GM19395 (cell line): ENCODE measurements around the gene CRY1.
"Not testable (repeated sequence)": the region's sequence is repeated elsewhere in the genome, so short reads cannot be mapped to it uniquely, and the experiment has no call there.

Source experiments
- ATAC-seq: cut with Tn5 transposase; IDR thresholded peaks from one replicate; pipeline ENCODE4 v1.9.1; 2021; ENCODE audit warnings: mild to moderate bottlenecking, moderate library complexity; ENCODE audit not compliant: unreplicated experiment

Gene CRY1

DNA sequence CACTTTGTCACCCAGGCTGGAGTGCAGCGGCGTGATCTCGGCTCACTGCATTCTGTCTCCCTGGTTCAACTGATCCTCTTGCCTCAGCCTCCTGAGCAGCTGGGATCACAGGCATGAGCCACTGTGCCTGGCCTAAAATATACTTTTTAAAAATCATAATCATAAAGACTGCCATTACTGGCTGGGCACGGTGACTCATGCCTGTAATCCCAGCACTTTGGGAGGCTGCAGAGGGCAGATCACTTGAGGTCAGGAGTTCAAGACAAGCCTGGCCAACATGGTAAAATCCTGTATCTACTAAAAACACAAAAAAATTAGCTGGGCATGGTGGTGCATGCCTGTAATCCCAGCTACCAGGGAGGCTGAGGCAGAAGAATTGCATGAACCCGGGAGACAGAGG lies 20.1 kb downstream of the CRY1 start:
- not testable (repeated sequence) for ATAC-seq

DNA sequence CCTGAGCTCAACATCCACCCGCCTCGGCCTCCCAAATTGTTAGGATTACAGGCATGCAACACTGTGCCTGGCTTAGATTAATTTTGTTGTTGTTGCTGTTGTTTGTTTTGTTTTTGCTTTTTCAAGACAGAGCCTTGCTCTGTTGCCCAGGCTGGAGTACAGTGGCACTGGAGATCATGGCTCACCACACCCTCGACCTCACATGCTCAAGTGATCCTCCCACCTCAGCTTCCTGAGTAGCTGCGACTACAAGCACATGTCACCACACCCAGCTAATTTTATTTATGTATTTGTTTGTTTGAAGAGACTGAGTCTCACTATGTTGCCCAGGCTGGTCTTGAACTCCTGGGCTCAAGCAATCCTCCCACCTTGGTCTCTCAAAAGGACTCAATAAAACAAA lies 26.7 kb downstream of the CRY1 start:
- ATAC-seq = no peak

DNA sequence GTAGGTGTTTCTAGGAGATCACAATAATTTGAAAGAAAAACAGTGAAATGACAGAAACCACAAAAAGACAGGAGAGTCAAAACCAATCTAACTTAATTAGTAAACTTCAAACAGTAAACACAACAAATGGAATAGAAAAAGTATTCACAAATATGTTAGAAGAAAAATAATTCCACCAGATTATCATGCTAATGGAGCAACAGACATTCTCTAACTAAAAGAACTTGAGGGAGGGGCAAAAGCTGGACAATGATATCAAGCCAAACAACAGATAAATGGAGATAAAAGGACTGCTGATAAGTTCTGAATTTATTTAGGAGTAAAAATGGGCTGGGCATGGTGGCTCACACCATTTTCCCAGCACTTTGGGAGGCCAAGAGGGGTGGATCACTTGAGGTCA lies 28.7 kb downstream of the CRY1 start:
- ATAC-seq = no peak

DNA sequence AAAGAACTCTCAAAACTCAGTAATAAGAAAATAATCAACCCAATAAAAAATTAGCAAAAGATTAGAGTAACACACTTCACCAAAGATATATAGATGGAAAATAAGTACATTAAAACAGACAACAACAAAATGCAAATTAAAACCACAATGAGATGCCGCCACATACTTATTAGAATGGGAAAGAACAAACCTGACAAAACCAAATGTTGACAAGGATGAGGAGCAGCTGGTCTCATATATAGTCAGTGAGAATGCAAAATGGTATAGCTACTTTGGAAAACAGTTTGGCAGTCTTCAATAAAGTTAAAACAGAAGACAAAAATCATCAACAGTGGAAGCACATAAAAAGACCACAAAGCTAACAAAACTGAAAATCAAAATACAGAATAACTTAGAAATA lies 29.1 kb downstream of the CRY1 start:
- ATAC-seq = no peak

DNA sequence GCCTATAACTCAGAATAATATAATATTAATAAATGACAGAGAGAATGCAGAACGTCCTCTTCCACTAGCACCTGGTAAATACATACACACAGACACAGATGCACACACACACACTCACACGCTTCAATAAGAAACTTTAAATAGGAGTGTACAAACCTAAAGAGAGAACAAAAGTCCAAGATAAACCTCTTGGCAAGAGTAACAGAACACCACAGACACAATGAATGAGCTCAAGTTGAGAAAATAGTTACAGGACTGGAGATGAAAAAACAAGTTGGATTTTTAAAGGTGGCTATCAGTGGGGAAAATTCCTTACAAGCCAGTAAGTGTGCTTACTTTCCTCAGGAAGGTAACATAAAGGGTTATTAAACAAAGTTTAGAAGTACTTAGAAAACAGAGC lies 35.2 kb downstream of the CRY1 start:
- no peak for ATAC-seq

DNA sequence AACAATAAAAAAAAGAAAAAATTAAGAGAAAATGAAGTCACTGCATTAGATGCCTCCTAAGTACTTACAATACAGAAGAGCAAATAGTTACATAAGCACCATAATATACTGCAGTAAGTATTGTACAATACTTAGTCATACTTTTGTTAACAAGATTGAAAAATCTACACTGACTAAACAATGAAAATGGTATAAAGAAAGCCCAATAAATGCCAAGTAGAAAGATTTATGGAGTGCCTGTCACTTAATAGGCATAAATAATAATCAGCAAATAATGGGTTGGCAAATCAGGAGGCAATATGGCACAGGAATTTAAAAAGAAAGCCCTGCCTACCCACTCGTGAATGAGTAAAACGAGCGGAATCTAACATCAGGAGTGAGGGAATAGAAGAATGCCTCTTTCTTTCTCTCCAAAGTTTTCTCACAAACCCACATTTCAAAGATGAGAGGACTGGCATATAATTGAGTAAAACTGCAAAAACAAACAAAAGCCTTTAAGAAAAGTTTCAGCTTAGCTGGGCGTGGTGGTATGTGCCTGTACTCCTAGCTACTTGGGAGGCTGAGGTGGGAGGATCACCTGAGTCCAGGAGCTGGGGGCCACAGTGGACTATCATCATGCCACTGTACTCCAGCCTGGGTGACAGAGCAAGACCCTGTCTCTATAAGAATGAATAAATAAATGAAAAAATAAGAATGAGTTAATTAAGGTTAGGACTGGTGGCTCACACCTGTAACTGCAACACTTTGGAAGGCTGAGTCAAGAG lies 36.1 kb downstream of the CRY1 start:
- no peak for ATAC-seq

DNA sequence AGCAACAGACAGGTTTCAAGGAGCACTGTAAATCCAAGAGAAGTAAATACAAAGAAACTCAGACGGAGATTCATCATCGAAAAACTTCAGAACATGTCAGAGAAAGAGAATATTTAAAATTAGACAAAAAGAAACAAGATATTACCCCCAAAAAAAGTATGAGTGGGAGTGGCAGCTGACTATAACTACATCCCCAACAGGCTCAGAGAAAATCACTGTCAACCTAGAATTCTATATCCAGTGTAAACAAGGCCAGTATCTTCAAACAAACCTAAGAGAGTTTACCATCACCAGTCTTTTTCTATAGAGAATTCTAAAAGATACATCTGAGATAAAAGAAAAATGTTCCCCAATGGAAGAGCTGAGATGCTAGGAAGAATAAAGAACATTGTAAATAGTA lies 39.6 kb downstream of the CRY1 start:
- no peak for ATAC-seq

DNA sequence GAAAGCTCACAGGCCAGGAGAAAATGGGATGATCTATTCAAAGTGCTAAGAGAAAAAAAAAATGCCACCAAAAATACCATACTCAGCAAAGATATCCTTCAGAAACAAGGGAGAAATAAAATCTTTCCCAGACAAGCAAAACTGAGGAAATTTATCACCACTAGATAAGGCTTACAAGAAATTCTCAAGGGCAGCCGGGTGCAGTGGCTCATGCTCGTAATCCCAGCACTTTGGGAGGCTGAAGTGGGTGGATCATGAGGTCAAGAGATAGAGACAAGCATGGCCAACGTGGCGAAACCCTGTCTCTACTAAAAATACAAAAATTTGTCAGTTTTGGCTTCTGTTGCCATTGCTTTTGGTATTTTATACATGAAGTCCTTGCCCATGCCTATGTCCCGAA lies 48.2 kb downstream of the CRY1 start:
- no peak for ATAC-seq

DNA sequence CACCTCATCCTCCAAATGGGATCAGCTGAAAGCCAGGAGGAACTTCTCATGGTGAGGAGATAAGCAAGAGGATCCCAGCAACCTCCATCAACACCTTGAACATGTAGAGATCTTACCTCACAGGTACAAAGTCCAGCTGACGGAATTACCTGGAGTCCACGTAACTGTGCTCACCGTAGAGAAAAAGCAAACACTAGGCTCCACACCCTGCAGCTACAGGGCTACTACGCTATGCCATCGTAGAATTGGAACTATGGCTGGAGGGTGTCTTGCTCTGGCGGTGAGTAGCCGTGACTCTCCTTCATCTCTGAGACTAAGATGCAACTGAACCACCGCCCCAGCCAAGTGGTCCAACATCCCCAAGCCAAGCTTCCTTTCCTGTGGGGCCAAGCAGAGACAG lies 50.5 kb downstream of the CRY1 start:
- no peak for ATAC-seq

DNA sequence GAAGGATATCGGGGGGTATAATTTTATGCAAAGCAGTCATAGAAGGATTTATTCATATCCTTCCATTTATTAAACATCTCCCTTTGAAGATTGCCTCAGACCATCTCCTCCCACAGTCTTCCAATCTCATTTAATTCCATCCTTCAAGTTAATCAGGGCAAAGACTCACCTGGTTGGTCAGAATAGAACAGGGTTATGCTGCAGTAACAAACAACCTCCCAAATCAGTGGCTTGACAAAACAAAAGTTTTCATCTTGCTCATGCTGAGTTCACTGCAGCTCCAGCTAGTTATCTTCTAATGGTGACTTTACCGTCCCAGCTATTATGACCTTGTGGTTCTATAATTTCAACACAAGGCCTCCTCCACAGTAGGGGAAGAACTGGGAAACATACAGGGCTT lies 57.6 kb downstream of the CRY1 start:
- no peak for ATAC-seq

DNA sequence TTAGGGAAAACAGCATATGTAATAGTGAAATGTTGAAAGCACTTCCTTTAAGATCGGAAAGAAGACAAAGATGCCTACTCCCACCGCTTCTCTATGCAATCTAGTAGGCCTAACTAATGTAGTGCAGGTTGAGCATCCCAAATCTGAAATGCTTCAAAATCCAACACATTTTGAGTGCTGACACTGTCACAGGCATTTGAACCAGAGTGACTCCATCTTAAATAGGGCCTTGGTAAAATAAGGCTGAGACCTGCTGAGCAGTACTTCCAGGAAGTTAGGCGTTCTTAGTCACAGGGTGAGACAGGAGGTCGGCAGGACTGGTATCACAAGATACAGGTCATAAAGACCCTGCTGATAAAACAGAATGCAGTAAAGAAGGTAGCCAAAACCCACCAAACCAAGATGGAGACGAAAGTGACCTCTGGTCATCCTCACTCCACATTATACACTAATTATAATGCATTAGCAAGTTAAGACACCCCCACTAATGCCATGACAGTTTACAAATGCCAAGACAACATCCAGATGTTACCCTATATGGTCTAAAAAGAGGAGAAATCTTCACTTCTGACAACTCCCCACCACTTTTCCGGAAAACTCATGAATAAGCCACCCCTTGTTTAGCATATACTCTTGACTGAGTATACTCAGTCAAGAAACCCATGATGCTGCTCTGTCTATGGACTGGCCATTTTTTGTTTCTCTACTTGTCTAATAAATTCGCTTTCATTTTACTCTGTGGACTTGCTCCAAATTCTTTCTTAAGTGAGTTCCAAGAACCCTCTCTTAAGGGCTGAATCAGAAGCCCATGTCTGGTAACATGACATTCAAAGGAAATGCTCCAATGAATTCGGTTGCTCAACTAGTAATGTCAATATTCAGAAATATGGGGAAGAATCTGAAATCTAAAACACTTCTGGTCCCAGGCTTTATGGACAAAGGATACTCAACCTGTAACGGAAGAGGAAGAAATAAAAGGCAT lies 59.3 kb downstream of the CRY1 start:
- no peak for ATAC-seq

DNA sequence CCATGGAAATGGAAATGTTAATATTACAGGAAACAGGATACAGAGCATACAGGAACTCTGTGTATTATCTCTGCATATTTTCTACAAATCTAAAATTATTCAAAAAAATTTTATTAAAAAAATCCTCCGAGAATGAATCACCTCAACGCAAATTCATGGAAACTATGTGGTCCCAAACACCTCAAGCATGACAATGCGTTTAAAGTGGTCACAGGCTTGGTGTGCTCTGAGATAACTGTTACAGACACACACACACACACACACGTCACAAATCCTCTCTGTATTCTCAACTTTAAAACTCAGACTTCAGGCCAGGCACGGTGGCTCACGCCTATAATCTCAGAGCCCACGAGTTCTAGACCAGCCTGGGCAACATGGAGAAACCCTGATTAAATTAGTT lies 61.1 kb downstream of the CRY1 start:
- ATAC-seq = no peak

DNA sequence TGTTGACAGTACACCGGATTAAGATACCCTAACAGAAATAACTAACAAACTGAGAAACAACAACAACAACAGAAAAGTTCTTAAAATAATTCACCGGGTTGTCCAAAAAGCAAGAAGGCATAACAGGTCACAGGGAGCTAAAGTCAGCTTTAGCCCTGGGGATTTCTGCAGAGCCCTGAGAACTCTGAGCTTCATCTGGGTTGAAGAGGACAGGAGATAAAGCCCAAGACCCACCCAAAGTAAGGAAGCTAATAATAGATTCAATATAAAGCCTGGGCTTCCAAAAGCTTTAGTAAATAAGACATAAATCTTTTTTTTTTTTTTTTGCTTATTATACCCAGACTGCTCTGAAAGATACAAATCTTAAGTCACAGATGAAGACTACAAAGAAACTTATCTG lies 62.3 kb downstream of the CRY1 start:
- ATAC-seq = no peak

DNA sequence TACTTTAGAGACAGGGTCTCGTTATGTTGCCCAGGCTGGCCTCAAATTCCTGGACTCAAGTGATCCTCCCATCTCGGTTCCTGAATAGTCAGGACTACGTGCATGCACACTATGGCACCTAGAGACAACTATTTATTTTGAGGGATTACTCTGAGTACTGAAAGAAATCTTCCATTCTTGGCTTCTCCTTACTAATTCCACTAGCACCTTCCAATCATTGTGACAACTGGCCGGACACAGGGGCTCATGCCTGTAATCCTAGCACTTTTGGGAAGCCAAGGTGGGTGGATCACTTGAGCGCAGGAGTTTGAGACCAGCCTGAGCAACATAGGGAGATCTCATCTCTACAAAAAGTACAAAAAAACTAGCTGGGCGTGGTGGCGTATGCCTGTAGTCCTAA lies 64.3 kb downstream of the CRY1 start:
- no peak for ATAC-seq

DNA sequence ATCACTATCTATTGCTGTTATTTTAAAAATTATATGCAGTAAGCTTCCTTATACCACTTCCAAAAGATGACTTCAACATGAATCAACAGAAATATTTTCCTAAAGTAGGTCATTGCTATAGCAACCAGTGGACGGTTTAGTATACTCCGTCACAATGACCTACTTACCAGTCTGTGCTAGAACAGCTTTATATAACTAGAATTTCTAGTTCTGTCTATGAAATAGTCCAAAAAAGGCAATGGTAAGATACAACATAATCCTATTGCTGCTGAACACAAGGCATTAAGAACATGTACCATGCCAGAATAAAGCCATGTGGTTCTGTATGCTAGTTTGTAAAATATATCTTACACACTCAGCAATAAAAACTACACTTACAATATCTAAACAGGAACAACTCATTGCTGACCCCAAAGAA lies 65.7 kb downstream of the CRY1 start:
- no peak for ATAC-seq

DNA sequence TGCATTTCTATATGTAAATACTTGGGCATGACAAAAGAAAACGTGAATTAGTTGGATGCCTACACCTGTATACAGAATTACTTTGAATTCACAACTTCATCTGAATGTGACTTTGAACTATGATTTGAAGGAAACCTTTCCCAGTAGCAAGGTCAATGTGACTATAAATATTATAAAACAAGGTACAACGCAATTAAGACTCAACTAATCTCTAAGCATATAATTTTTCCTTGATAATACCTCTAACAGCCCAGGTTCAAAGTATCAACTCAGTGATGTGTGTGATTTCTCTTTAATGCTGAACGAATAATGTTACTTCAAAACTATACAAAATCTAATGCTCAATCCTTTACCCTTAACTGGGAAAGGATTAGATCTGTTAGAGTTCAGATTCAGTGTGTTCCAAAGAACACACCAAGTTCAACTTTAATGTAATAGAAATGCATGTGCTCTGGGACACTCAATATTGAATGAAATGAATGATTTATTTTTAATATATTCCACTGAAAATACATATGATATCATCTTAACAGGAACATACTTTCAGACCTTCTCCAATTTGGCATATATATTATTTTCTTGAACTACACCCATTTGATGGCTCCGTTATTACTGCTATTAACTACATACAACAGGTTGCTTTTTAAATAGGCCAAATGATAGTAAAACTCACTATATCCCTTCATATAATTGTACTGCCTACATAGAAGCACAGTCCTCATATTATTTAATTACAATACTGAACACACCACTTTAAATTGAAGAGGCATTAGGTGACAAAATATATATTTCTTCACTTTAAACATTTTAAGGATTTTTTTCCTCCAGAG lies 66.3 kb downstream of the CRY1 start:
- ATAC-seq = no peak

DNA sequence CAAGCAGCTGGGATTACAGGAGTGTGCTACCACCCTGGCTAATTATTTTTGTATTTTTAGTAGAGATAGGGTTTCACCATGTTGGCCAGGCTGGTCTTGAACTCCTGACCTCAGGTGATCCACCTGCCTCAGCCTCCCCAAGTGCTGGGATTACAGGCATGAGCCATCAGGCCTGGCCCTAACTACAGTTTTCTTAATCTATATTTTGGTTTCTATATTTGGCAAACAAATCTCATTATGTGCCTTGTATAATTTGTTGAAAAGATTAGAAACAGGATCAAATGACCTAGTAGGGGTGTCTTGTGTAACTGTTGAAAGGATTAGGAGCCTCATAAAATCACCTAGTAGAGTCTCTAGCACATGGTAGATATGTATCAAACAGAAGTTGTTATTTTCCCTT lies 67.0 kb downstream of the CRY1 start:
- not testable (repeated sequence) for ATAC-seq

DNA sequence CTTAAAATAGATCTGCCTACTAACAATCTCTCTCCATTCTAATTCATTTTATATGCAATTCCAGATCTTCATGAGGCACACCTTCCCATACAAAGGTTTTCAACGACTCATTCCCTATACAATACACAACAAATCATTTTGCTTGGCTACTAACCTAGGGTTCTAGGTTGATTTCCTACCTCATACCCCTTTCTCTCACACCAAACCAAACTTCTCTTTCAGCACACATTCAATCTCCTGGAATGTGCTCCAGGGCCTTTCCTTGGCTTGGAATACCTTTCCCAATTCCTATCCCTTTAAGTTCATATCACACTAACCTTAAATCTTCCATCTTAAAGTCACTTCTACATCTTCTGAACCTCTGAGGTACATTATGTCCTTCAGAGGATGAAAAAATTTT lies 67.7 kb downstream of the CRY1 start:
- no peak for ATAC-seq

DNA sequence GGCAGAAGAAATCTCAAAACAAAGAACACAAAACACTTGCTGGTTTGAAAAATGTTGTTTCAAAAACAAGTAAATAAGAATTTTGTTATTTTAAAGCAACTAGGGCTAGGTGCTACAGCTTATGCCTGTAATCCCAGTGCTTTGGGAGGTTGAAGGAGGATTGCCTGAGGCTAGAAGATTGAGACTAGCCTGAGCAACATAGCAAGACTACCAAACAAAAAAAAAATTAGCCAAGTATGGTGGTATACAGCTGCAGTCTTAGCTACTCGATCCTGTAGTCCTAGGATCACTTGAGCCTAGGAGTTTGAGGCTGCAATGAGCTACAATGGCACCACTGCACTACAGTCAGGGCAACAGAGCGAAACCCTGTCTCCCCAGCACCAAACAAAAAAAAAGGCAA lies 73.8 kb downstream of the CRY1 start:
- no peak for ATAC-seq

DNA sequence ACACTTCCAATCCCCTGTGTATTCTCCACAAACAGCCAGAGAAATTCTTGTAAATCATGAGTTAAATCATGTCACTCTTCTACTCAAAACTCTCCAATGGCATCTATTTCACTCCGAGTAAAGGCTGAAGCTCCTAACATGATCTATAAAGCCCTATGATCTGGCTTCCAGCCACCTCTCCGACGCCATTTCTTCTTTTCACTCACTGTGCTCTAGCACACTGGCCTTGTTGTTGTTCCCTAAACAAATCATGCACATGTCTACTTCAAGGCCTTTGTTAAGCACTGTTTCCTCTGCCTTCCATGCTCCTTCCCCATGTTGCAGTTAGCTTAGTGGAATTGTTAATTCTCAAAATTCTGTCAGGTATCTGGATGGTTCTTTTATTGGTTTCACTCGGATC lies 76.3 kb downstream of the CRY1 start:
- ATAC-seq = no peak

DNA sequence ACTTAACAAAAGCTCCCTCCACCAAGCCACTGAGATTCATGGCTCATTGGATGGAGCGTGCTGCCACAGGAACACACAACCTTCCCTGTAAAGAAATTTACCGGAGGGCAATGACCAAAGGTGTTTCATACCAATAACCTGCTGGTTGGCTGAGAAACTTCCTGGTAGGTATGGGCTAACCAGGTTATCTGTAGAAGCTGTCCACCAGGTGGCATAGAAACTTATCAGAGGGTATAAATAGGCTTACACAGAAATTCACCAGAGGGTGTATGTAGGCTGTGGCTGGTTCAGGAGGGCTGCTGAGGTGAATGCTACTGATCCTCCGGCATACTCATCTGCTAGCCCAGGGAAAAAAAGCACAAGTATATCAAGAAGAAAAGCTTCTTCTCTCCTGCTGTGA lies 79.3 kb downstream of the CRY1 start:
- no peak for ATAC-seq
